Activated T-helper 17 cell treated with anti-CD3 and anti-CD28 coated beads, Interleukin-2, amount 50 U/mL, for 72 hours (primary cell): ENCODE results near the gene TP53I11. TPM values are rescaled to one million over a fixed set of nuclear protein-coding genes. Genes with fewer than 3 reads are reported as not detected.

Experiments
- ATAC-seq: fragments of 150-1000 bp; cut with Tn5 transposase; replicated peaks from 2 replicates; pipeline ENCODE4 v1.10.0; 2021; ENCODE audit warnings: mild to moderate bottlenecking, moderate library complexity
- H3K27ac Mint-ChIP-seq: one replicate; pipeline ENCODE4 v1.8.0; 2022; ENCODE audit warnings: mixed read lengths
- H3K27me3 Mint-ChIP-seq: one replicate; pipeline ENCODE4 v1.8.0; 2022; ENCODE audit warnings: mixed read lengths
- H3K36me3 Mint-ChIP-seq: one replicate; pipeline ENCODE4 v1.8.0; 2022; ENCODE audit warnings: low read depth, mild to moderate bottlenecking, mixed read lengths
- H3K4me1 Mint-ChIP-seq: one replicate; pipeline ENCODE4 v1.8.0; 2022; ENCODE audit warnings: mixed read lengths
- H3K4me3 Mint-ChIP-seq: one replicate; pipeline ENCODE4 v1.8.0; 2022; ENCODE audit warnings: mild to moderate bottlenecking, mixed read lengths
- H3K9me3 Mint-ChIP-seq: one replicate; pipeline ENCODE4 v1.8.0; 2022; ENCODE audit warnings: mixed read lengths
- total RNA-seq, 2 donors: library from RNA; stranded (reverse); gene quantifications; one replicate each; pipeline ENCODE4 v1.2.3, GENCODE V29; 2022

TP53I11 gene
- total RNA-seq, 2 donors from 2014 or later, result 3.8 to 6.4 TPM

DNA sequence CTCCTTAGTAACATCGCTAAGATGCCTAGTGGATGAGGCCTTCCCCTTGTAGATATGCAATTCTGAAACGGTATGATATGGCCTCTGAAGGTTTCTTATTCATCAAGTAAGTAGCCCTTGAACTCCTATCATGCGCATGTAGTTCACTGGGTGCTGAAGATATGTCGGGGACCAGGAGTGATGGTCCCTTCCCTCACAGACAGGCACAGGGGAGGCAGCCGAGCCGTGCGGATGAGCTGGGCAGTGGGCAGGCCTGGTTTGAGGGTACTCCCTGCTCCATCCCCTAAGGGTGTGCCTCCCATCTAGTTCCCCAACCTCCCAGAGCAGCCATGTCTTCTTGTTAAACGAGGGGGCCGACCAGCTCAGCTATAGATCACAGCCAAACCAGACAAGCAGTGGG lies 40.1 kb downstream of the TP53I11 start:
- no peaks in the 10 kb centered on the region for H3K27me3 Mint-ChIP-seq
- ATAC-seq, result no peak
- H3K36me3 Mint-ChIP-seq, result peaks cover 8% of the 10 kb centered on the region
- peak overlapping the region; percentile 50 for H3K27ac Mint-ChIP-seq
- H3K4me1 Mint-ChIP-seq, result no peaks in the 10 kb centered on the region
- H3K9me3 Mint-ChIP-seq, result no peaks in the 10 kb centered on the region
- no peak overlapping the region for H3K4me3 Mint-ChIP-seq

DNA sequence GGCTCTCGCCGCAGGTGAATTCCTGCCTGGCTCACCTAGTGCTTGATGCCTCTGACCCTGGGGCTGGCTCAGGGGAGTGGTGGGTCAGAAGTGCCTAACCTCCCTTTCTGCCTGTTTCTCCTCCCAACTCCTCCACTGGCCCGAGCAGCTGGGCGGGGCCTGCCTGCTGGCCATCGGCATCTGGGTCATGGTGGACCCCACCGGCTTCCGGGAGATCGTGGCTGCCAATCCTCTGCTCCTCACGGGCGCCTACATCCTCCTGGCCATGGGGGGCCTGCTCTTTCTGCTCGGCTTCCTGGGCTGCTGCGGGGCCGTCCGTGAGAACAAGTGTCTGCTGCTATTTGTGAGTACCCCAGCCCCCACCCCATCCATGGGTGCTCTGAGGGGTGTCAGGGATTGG lies 41.1 kb downstream of the TP53I11 start:
- Mint-ChIP-seq H3K36me3 (peaks cover 8% of the 10 kb centered on the region), H3K4me1 (no peaks in the 10 kb centered on the region), H3K9me3 (no peaks in the 10 kb centered on the region), H3K27ac (no peak overlapping the region), H3K27me3 (no peaks in the 10 kb centered on the region), H3K4me3 (no peak overlapping the region)
- ATAC-seq, result no peak

DNA sequence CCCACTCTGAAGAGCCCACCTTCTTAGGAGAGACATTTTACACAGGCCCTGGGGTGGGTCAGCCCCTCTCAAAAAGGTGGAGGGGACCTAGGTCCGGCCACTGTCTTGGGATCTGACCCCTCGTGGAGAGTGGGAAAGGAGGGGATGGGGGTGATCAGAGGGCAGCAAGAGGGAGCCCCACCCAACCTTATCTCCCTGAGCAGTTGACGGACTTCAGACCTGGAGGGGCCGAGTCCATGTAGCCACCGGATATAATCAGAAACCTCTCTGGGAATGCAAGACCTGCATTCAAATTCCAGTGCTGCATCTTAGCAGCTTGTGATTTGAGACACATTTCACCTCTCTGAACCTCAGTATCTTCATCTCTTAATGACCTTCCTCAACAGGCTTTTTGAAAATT lies 44.0 kb downstream of the TP53I11 start:
- Mint-ChIP-seq H3K27me3 (no peaks in the 10 kb centered on the region), H3K27ac (no peak overlapping the region)

DNA sequence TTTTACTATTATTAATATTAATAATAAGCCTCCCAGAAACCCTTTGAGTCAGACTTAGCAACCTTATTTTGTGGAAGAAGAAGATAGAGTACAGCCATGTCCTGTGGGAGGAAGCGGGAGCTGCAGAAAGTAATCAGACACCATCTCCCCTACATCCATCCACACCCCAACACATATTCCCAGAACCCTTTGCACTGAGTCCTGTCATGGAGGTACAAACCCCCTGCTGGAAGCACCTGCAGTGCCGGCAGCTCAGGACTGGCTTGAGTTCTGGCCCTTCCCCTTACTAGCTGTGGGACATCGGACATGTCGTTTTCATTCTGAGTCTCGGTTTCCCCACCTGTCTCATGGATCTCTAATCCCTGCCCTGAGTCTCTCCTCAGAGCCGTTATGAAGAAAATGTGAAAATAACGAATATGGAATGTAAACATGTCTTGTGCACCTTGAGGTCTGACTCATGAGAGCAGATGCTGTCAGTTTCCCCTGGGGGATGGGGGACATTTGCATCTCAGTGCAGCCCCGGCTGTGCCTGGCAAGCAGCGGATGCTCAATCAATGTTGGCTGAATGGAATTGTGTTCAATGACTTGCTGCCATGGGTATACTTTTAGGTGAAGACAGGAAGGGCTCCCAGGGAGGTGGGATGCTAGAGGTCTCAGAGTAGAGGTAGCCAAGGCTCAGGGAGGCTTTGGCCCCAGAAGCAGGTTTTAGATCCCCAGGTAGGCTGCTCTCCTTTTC lies 45.4 kb downstream of the TP53I11 start:
- ATAC-seq, result no peak

More for the DNA sequence above, 44.0 kb downstream of the TP53I11 start:
- no peak for ATAC-seq
- H3K36me3 Mint-ChIP-seq, result peaks cover 8% of the 10 kb centered on the region
- no peak overlapping the region for H3K4me3 Mint-ChIP-seq
- no peaks in the 10 kb centered on the region for H3K4me1 Mint-ChIP-seq
- no peaks in the 10 kb centered on the region for H3K9me3 Mint-ChIP-seq

DNA sequence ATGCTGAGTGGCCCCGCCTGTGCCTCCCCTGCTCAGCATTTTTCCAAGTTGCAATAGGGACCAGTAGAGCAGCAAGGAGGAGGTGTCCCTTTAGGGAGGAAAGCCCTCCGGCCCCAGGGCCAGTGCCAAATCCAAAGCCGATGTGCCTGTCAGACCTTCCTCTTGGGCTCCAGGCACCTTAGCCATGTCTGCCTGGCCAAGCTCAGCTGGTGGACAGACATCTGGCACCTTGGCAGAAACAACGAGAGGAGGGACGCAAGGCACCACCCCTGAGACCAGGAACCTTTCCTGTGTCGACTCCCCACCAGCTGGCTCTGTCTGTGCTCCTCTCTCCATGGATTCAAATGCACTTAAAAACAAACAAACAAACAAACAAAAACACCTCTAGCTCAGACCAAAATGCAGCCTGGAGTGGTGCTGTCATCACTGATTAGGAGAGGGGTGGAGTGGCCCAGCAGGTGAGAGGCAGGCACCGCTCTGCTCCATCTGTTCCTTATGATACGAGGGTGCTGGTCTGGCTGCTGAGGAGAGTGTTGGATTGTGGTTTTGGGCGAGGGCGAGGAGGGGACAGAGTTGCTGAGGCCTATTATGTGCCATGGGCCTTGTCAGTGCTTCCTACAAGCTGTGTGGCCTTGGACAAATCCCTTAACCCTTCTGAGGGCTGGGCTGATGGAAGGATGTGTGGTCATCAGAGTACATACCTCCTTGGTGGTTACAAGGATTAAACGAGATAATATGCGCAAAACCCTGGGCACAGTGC lies 46.2 kb downstream of the TP53I11 start:
- Mint-ChIP-seq H3K4me1 (no peaks in the 10 kb centered on the region), H3K36me3 (peaks cover 8% of the 10 kb centered on the region), H3K27me3 (no peaks in the 10 kb centered on the region), H3K4me3 (no peak overlapping the region), H3K9me3 (no peaks in the 10 kb centered on the region), H3K27ac (no peak overlapping the region)
- no peak for ATAC-seq

More for the DNA sequence above, 45.4 kb downstream of the TP53I11 start:
- Mint-ChIP-seq H3K9me3 (no peaks in the 10 kb centered on the region), H3K4me3 (no peak overlapping the region), H3K36me3 (peaks cover 8% of the 10 kb centered on the region), H3K27me3 (no peaks in the 10 kb centered on the region), H3K27ac (peak overlapping the region; percentile 50), H3K4me1 (no peaks in the 10 kb centered on the region)

DNA sequence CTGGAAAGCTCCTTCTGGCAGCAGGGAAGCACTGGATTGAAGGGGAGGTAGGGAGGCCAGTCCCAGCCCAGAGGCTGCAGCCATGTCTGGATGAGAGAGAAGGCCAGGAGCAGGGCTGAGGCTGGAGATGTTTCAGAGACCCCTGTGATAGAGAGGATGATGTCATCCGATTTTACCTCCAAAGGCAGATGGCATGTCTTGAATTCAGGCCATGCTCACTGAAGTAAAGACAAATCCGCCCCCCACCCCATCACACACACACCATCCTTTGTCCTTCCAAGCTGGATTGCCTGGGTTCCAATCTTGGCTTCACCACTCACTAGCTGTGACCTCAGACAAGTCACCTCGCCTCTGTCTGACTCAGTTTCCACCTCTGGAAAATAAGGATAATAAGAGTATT lies 47.2 kb downstream of the TP53I11 start:
- Mint-ChIP-seq H3K36me3 (peaks cover 10% of the 10 kb centered on the region), H3K4me3 (no peak overlapping the region), H3K9me3 (no peaks in the 10 kb centered on the region), H3K27me3 (no peaks in the 10 kb centered on the region), H3K27ac (peak overlapping the region; percentile 76), H3K4me1 (no peaks in the 10 kb centered on the region)
- ATAC-seq, result no peak

DNA sequence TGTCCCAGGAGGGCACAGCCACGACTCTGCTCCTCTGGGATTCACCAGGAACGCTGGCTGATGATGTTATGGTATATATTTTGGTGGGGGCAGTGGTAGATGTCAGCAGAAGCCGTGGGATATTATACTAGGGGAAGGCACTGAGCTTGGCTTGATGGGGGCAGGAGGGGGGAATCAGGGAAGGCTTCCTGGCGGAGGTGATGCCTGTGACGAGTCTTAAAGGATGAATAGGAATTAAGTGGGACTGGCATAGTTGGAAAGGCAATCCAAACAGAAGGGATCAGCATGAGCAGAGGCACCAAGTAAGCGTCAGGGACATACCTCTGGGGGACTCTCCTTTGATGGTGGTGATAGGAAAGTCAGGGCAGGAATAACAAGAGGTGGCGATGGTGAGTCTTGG lies 47.6 kb downstream of the TP53I11 start:
- Mint-ChIP-seq H3K9me3 (no peaks in the 10 kb centered on the region), H3K4me3 (no peak overlapping the region), H3K27me3 (no peaks in the 10 kb centered on the region), H3K27ac (peak overlapping the region; percentile 76), H3K4me1 (no peaks in the 10 kb centered on the region), H3K36me3 (peaks cover 15% of the 10 kb centered on the region)
- ATAC-seq, result no peak

DNA sequence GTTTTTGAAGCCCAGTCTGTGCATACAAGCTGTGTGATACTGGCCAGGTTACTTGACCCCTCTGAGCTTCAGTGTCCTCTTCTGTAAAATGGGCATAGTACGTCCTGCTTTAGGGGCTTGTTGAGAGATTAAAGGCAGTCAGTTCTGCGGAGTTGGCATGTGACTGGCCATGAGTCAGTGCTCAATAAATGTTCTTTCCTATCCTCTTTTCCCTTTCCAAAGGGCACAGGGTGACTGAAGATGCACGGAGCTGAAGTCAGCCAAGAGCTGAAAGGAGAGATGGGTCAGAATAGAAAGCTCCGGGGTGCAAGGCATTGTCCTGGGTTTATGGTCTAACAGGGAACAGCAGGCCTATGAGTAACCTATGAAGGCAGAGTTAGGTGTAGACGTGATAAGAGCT lies 48.9 kb downstream of the TP53I11 start:
- no peak overlapping the region for H3K4me3 Mint-ChIP-seq
- peaks cover 8% of the 10 kb centered on the region for H3K36me3 Mint-ChIP-seq
- H3K9me3 Mint-ChIP-seq, result no peaks in the 10 kb centered on the region
- no peaks in the 10 kb centered on the region for H3K4me1 Mint-ChIP-seq
- peak overlapping the region; percentile 76 for H3K27ac Mint-ChIP-seq
- no peaks in the 10 kb centered on the region for H3K27me3 Mint-ChIP-seq
- no peak for ATAC-seq

DNA sequence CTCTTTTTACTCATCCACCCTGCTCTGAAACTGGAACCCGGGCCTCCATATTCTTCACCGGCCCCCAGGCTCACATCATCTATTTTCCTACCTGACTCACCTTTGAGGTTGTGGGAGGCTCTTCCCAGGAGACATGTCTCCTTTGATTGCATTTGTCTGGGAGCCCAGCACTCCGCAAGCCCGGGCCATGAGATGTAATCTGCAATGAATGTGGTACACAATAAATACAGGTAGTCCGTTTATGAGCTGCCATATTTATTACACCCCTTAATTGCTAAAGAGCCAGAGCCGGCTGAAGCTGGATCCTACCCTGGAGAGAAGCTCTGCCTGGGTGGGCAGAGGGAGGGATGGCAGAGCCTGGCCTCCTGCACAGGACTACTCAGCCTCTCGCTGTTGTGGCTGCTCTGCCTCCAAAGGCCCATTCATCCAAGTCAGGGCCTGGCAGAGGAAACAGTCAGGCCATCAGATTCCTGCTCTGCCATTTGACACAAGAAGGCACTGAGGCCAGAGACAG lies 49.5 kb downstream of the TP53I11 start:
- Mint-ChIP-seq H3K36me3 (peaks cover 8% of the 10 kb centered on the region), H3K9me3 (no peaks in the 10 kb centered on the region), H3K27ac (no peak overlapping the region), H3K4me3 (no peak overlapping the region), H3K27me3 (no peaks in the 10 kb centered on the region), H3K4me1 (no peaks in the 10 kb centered on the region)
- ATAC-seq, result no peak

DNA sequence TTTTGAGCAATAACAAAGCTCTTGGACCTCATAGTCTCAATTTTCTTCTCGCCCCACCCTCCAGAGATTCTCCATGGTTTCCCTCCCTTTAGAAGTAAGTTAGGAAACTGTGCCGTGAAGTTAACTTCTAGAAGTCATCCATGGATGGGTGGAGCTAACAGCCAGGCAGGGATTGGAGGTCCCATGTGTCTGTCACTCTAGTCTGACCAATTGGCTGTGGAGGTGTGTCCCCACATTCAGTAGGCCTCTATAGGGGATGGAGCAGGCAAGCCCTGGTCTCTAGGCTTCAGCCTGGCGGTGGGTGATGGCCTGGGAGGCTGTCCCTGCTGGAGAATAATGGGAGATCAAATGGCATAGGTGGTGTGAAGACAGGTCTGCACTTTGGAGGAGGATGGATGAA lies 50.7 kb downstream of the TP53I11 start:
- H3K27me3 Mint-ChIP-seq, result no peaks in the 10 kb centered on the region
- H3K9me3 Mint-ChIP-seq, result no peaks in the 10 kb centered on the region
- H3K4me3 Mint-ChIP-seq, result no peak overlapping the region
- ATAC-seq, result peak; percentile 96
- peaks cover 8% of the 10 kb centered on the region for H3K36me3 Mint-ChIP-seq
- no peak overlapping the region for H3K27ac Mint-ChIP-seq
- H3K4me1 Mint-ChIP-seq, result no peaks in the 10 kb centered on the region

DNA sequence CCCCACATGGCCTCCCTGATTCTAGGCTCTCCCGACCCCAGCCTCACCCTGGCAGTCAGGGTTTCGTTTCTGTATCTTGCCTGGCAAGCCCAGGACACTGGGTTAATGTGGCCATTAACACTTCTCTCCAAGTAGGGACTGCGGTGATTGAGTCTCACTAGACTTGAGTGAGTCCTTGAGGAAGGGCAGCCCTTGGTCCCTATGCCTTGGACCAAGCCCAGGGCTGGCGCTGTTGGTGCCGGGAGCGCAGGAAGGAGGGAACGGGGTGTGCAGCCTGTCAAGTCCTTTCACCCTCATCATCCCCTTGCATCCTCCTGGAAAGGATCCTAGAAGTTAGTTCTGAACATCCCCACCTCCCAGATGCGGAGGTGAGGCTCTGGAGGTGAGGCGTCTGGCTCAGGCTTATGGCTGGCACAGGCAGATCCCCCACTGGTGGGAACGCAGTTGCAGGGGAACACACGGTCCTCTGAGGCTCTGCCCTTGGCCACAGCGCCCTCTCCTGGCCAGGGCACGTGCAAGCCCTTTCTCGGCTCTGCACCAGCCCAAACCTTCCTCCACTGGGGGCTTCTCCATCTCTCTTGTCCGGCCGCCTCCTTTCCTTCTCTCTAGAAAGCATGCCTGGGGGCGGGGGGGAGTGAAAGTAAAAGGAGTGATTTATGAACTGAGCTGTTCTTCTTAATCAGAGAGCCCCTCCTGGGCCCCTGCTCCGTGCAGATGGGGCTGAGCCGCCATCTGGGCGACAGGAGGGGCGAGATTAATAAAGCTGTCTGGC lies 56.7 kb downstream of the TP53I11 start:
- no peaks in the 10 kb centered on the region for H3K9me3 Mint-ChIP-seq
- H3K4me3 Mint-ChIP-seq, result no peak overlapping the region
- peak; percentile 86 for ATAC-seq
- H3K4me1 Mint-ChIP-seq, result peaks cover 5% of the 10 kb centered on the region
- peaks cover 8% of the 10 kb centered on the region for H3K36me3 Mint-ChIP-seq
- no peak overlapping the region for H3K27ac Mint-ChIP-seq
- H3K27me3 Mint-ChIP-seq, result no peaks in the 10 kb centered on the region

DNA sequence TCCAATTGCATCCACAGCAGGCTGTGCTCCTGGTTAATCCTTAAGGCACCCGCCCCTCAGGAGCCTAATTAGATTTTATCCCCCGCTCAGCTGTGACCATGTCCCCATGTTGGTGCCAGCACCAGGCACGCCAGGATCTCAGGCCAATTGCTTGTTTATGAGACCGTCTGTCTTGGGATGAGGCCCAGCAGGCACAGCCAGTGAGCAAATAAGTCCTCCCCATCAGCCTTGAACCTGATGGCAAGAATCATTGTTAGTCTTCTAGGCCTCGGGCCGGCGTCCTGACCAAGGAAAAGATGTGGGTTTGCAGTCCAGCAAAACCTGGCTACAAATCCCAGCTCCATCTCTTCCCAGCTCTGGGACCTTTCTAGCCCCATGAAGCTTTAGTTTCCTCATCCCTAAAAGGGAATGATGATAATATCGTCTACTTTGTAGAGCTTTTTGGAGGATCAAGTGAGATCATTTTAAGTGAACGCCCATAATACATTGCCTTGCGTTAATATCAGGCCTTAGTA lies 57.3 kb downstream of the TP53I11 start:
- no peaks in the 10 kb centered on the region for H3K27me3 Mint-ChIP-seq
- H3K27ac Mint-ChIP-seq, result no peak overlapping the region
- H3K36me3 Mint-ChIP-seq, result peaks cover 5% of the 10 kb centered on the region
- no peak for ATAC-seq
- H3K4me3 Mint-ChIP-seq, result no peak overlapping the region
- H3K9me3 Mint-ChIP-seq, result no peaks in the 10 kb centered on the region
- peaks cover 5% of the 10 kb centered on the region for H3K4me1 Mint-ChIP-seq

DNA sequence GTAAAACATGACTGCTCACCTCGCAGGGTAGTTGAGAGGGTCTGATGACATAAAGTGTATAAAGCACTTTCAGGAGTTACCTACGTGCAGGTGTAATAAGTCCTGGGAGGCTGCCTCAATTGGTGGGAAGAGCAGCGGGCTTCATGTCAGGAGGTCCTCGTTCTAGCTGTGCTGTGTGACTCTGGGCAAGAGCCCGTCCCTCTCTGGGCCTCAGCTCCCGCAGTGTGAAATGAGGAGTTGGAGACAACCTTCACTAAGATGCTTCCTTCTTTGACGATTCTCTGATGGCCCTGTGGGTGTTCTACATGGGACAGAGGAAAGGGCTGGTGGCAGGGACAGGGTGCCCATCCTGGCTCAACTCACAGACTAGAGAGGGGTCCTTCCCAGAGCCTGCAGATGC lies 57.8 kb downstream of the TP53I11 start:
- H3K27ac Mint-ChIP-seq, result no peak overlapping the region
- no peaks in the 10 kb centered on the region for H3K27me3 Mint-ChIP-seq
- H3K9me3 Mint-ChIP-seq, result no peaks in the 10 kb centered on the region
- no peak for ATAC-seq
- no peaks in the 10 kb centered on the region for H3K36me3 Mint-ChIP-seq
- H3K4me3 Mint-ChIP-seq, result no peak overlapping the region
- peaks cover 5% of the 10 kb centered on the region for H3K4me1 Mint-ChIP-seq

DNA sequence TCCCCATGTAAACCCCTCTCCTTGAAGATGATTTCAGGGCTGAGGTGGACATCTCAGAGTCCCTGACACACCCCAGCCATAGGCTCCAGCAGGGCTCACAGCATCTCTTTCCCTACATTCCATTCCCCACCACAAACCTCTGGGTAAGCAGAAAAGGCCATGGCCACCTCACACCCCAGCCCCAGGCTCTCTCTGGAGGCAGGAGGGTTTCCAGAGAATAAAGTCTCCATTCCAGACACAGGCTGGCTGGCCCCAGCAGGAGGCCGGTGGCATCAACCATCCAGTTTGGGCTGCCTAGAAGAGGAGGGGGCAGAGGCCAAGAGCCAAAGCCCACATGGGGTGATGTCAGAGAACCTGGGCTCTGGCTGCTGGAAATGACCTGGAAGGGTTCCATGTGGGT lies 61.4 kb downstream of the TP53I11 start:
- Mint-ChIP-seq H3K4me1 (peaks cover 5% of the 10 kb centered on the region), H3K27ac (no peak overlapping the region), H3K4me3 (no peak overlapping the region), H3K36me3 (no peaks in the 10 kb centered on the region), H3K9me3 (no peaks in the 10 kb centered on the region), H3K27me3 (no peaks in the 10 kb centered on the region)
- no peak for ATAC-seq
